ENCODE data around the gene SERPINB10. TPM values are rescaled to one million over a fixed set of nuclear protein-coding genes. Genes with fewer than 3 reads are reported as not detected.

SERPINB10 gene
- total RNA-seq, 1 experiment from 2014 or later = not detected

DNA sequence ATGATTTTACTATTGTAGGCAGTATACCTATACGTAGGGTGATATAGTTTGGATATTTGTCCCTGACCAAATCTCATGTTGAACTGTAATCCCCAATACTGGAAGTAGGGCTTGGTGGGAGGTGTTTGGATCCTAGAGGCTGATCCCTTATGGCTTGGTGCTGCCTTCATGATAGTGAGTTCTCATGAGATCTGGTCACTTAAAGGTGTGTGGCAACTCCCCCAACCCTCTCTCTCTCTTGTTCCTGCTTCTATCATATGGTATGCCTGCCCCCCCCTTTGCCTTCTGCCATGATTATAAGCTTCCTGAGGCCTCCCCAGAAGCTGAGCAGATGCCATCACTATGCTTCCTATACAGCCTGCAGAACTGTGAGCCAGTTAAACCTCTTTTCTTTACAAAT is 1.7 kb upstream of the SERPINB10 start (continued):
- no peak for TF ChIP-seq GTF2I (CRISPR knock-in tag; conservative IDR thresholded peaks at IDR 0.05)

DNA sequence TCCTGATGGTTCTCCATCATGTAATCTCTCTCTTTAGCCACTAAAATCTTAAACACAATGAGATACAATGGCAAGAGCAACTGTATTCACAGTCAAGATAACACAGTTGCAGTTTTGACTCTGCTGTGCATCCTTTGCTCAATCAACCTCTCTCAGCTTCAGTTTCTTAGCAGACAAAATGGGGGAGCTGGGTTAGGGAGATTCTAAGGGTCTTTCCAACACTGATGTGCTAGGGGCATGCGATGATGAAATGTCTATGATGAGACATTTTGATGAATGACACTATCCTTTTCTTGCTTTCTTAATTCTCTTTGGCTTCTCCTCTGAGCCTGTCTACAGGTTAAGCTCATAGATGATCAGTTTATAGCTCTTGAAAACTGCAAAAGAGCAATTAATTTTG is 1.1 kb downstream of the SERPINB10 start:
- TF ChIP-seq NR2C2 (CRISPR knock-in tag; IDR thresholded peaks at IDR 0.05) (no peak), FOXP1 (CRISPR knock-in tag; IDR thresholded peaks at IDR 0.05; ENCODE audit: borderline replicate concordance) (no peak), ZNF121 (CRISPR knock-in tag; IDR thresholded peaks at IDR 0.05) (no peak)
- TF ChIP-seq, protein P1, sequence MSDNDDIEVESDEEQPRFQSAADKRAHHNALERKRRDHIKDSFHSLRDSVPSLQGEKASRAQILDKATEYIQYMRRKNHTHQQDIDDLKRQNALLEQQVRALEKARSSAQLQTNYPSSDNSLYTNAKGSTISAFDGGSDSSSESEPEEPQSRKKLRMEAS (CRISPR knock-in tag; IDR thresholded peaks at IDR 0.05) = no peak
- TF ChIP-seq, protein P2, sequence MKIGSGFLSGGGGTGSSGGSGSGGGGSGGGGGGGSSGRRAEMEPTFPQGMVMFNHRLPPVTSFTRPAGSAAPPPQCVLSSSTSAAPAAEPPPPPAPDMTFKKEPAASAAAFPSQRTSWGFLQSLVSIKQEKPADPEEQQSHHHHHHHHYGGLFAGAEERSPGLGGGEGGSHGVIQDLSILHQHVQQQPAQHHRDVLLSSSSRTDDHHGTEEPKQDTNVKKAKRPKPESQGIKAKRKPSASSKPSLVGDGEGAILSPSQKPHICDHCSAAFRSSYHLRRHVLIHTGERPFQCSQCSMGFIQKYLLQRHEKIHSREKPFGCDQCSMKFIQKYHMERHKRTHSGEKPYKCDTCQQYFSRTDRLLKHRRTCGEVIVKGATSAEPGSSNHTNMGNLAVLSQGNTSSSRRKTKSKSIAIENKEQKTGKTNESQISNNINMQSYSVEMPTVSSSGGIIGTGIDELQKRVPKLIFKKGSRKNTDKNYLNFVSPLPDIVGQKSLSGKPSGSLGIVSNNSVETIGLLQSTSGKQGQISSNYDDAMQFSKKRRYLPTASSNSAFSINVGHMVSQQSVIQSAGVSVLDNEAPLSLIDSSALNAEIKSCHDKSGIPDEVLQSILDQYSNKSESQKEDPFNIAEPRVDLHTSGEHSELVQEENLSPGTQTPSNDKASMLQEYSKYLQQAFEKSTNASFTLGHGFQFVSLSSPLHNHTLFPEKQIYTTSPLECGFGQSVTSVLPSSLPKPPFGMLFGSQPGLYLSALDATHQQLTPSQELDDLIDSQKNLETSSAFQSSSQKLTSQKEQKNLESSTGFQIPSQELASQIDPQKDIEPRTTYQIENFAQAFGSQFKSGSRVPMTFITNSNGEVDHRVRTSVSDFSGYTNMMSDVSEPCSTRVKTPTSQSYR (CRISPR knock-in tag; IDR thresholded peaks at IDR 0.05) = no peak
- TF ChIP-seq, protein P3, sequence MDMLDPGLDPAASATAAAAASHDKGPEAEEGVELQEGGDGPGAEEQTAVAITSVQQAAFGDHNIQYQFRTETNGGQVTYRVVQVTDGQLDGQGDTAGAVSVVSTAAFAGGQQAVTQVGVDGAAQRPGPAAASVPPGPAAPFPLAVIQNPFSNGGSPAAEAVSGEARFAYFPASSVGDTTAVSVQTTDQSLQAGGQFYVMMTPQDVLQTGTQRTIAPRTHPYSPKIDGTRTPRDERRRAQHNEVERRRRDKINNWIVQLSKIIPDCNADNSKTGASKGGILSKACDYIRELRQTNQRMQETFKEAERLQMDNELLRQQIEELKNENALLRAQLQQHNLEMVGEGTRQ (CRISPR knock-in tag; IDR thresholded peaks at IDR 0.05) = no peak
- Mint-ChIP-seq H3K9me3 (peaks cover 17% of the 10 kb centered on the region), H3K36me3 (peaks cover 11% of the 10 kb centered on the region), H3K27me3 (ENCODE audit: low read depth) (no peaks in the 10 kb centered on the region), H3K4me3 (no peak overlapping the region), H3K27ac (no peak overlapping the region), H3K4me1 (peaks cover 13% of the 10 kb centered on the region)
- no peak for DNase-seq (ENCODE audit: low spot score)
- ATAC-seq = no peak
- POLR2A ChIA-PET = no interaction called here
- CTCF ChIA-PET = no interaction called here

DNA sequence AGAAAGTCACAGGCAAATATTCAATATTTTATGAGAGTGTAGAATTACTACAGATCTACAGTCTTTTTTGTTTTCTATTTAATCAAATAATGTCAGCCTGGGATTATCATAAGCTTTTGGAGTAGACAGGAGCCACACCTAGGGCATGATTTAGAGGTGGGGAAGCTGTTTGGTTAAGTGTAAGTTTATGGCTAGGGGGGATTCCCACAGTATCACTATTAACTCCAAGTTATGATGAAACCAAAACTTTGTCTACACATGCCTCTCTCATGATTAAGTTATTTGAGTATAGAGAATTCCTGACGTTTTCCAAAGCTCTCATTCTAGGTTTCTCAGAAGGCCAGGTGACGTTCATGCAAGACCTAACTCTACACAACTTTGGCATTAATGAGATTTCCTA is 2.1 kb downstream of the SERPINB10 start:
- H3K4me3 Mint-ChIP-seq = no peak overlapping the region
- H3K27me3 Mint-ChIP-seq (ENCODE audit: low read depth) = no peaks in the 10 kb centered on the region
- ChIA-PET POLR2A (no interaction called here), CTCF (no interaction called here)
- H3K4me1 Mint-ChIP-seq = peaks cover 13% of the 10 kb centered on the region
- ATAC-seq = no peak
- peaks cover 11% of the 10 kb centered on the region for H3K36me3 Mint-ChIP-seq
- no peak overlapping the region for H3K27ac Mint-ChIP-seq
- DNase-seq (ENCODE audit: low spot score) = no peak
- H3K9me3 Mint-ChIP-seq = peaks cover 17% of the 10 kb centered on the region
- TF ChIP-seq, protein P4, sequence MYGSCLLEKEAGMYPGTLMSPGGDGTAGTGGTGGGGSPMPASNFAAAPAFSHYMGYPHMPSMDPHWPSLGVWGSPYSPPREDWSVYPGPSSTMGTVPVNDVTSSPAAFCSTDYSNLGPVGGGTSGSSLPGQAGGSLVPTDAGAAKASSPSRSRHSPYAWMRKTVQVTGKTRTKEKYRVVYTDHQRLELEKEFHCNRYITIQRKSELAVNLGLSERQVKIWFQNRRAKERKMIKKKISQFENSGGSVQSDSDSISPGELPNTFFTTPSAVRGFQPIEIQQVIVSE (CRISPR knock-in tag; IDR thresholded peaks at IDR 0.05; ENCODE audit: borderline replicate concordance) = no peak
- TF ChIP-seq, protein P5, sequence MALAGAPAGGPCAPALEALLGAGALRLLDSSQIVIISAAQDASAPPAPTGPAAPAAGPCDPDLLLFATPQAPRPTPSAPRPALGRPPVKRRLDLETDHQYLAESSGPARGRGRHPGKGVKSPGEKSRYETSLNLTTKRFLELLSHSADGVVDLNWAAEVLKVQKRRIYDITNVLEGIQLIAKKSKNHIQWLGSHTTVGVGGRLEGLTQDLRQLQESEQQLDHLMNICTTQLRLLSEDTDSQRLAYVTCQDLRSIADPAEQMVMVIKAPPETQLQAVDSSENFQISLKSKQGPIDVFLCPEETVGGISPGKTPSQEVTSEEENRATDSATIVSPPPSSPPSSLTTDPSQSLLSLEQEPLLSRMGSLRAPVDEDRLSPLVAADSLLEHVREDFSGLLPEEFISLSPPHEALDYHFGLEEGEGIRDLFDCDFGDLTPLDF (CRISPR knock-in tag; IDR thresholded peaks at IDR 0.05) = no peak
- no peak for TF ChIP-seq FOXJ3 (CRISPR knock-in tag; IDR thresholded peaks at IDR 0.05; ENCODE audit: borderline replicate concordance)
- no peak for TF ChIP-seq NFYB (CRISPR knock-in tag; conservative IDR thresholded peaks at IDR 0.05; ENCODE audit: low read depth)
- TF ChIP-seq ZBTB21 (CRISPR knock-in tag; IDR thresholded peaks at IDR 0.05; ENCODE audit: borderline replicate concordance) = no peak
- TF ChIP-seq, protein P6, sequence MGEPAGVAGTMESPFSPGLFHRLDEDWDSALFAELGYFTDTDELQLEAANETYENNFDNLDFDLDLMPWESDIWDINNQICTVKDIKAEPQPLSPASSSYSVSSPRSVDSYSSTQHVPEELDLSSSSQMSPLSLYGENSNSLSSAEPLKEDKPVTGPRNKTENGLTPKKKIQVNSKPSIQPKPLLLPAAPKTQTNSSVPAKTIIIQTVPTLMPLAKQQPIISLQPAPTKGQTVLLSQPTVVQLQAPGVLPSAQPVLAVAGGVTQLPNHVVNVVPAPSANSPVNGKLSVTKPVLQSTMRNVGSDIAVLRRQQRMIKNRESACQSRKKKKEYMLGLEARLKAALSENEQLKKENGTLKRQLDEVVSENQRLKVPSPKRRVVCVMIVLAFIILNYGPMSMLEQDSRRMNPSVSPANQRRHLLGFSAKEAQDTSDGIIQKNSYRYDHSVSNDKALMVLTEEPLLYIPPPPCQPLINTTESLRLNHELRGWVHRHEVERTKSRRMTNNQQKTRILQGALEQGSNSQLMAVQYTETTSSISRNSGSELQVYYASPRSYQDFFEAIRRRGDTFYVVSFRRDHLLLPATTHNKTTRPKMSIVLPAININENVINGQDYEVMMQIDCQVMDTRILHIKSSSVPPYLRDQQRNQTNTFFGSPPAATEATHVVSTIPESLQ (CRISPR knock-in tag; IDR thresholded peaks at IDR 0.05) = no peak
- no peak for TF ChIP-seq IRF2 (CRISPR knock-in tag; IDR thresholded peaks at IDR 0.05; ENCODE audit: borderline replicate concordance, low read depth)
- TF ChIP-seq, protein P7, sequence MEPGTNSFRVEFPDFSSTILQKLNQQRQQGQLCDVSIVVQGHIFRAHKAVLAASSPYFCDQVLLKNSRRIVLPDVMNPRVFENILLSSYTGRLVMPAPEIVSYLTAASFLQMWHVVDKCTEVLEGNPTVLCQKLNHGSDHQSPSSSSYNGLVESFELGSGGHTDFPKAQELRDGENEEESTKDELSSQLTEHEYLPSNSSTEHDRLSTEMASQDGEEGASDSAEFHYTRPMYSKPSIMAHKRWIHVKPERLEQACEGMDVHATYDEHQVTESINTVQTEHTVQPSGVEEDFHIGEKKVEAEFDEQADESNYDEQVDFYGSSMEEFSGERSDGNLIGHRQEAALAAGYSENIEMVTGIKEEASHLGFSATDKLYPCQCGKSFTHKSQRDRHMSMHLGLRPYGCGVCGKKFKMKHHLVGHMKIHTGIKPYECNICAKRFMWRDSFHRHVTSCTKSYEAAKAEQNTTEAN (CRISPR knock-in tag; IDR thresholded peaks at IDR 0.05) = no peak
- TF ChIP-seq, protein P8, sequence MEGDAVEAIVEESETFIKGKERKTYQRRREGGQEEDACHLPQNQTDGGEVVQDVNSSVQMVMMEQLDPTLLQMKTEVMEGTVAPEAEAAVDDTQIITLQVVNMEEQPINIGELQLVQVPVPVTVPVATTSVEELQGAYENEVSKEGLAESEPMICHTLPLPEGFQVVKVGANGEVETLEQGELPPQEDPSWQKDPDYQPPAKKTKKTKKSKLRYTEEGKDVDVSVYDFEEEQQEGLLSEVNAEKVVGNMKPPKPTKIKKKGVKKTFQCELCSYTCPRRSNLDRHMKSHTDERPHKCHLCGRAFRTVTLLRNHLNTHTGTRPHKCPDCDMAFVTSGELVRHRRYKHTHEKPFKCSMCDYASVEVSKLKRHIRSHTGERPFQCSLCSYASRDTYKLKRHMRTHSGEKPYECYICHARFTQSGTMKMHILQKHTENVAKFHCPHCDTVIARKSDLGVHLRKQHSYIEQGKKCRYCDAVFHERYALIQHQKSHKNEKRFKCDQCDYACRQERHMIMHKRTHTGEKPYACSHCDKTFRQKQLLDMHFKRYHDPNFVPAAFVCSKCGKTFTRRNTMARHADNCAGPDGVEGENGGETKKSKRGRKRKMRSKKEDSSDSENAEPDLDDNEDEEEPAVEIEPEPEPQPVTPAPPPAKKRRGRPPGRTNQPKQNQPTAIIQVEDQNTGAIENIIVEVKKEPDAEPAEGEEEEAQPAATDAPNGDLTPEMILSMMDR (IDR thresholded peaks at IDR 0.05) = no peak
- TF ChIP-seq, protein P9, sequence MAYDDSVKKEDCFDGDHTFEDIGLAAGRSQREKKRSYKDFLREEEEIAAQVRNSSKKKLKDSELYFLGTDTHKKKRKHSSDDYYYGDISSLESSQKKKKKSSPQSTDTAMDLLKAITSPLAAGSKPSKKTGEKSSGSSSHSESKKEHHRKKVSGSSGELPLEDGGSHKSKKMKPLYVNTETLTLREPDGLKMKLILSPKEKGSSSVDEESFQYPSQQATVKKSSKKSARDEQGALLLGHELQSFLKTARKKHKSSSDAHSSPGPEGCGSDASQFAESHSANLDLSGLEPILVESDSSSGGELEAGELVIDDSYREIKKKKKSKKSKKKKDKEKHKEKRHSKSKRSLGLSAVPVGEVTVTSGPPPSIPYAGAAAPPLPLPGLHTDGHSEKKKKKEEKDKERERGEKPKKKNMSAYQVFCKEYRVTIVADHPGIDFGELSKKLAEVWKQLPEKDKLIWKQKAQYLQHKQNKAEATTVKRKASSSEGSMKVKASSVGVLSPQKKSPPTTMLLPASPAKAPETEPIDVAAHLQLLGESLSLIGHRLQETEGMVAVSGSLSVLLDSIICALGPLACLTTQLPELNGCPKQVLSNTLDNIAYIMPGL (CRISPR knock-in tag; IDR thresholded peaks at IDR 0.05) = no peak
- no peak for TF ChIP-seq ESRRA (CRISPR knock-in tag; IDR thresholded peaks at IDR 0.05; ENCODE audit: borderline replicate concordance)
- TF ChIP-seq, protein P10, sequence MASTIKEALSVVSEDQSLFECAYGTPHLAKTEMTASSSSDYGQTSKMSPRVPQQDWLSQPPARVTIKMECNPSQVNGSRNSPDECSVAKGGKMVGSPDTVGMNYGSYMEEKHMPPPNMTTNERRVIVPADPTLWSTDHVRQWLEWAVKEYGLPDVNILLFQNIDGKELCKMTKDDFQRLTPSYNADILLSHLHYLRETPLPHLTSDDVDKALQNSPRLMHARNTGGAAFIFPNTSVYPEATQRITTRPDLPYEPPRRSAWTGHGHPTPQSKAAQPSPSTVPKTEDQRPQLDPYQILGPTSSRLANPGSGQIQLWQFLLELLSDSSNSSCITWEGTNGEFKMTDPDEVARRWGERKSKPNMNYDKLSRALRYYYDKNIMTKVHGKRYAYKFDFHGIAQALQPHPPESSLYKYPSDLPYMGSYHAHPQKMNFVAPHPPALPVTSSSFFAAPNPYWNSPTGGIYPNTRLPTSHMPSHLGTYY (CRISPR knock-in tag; IDR thresholded peaks at IDR 0.05) = no peak
